Mesothelial cell of epicardium (in vitro differentiated cells): ENCODE measurements around the gene ABI2. TPM values are rescaled to one million over a fixed set of nuclear protein-coding genes. Genes with fewer than 3 reads are reported as not detected.

Experiments
- DNase-seq, 2 experiments: peaks; one replicate each; pipeline ENCODE4 v3.0.0; 2021; ENCODE audit warnings: low spot score in 2 of 2; ENCODE audit not compliant: unreplicated experiment in 2 of 2
- H3K27ac Mint-ChIP-seq: 2 replicates; pipeline ENCODE4 v1.8.0; 2021; ENCODE audit warnings: mixed read lengths
- H3K27me3 Mint-ChIP-seq: 2 replicates; pipeline ENCODE4 v1.8.0; 2021; ENCODE audit warnings: low read depth, mixed read lengths
- H3K36me3 Mint-ChIP-seq: 2 replicates; pipeline ENCODE4 v1.8.0; 2021; ENCODE audit warnings: mixed read lengths
- H3K4me1 Mint-ChIP-seq: 2 replicates; pipeline ENCODE4 v1.8.0; 2021; ENCODE audit warnings: mixed read lengths
- H3K4me3 Mint-ChIP-seq: 2 replicates; pipeline ENCODE4 v1.8.0; 2021; ENCODE audit warnings: mild to moderate bottlenecking, moderate library complexity, mixed read lengths
- H3K9me3 Mint-ChIP-seq: 2 replicates; pipeline ENCODE4 v1.8.0; 2021; ENCODE audit warnings: mixed read lengths
- CTCF ChIP-seq: fragments of 200-600 bp; sonication (generic); IDR thresholded peaks from one replicate; pipeline ENCODE4 v1.5.0; 2021; ENCODE audit warnings: antibody characterized with exemption; ENCODE audit not compliant: unreplicated experiment
- total RNA-seq: library from RNA; stranded (reverse); gene quantifications from 3 replicates; pipeline ENCODE4 v1.2.1, GENCODE V29; 2021

Gene ABI2
- total RNA-seq, 1 donor from 2014 or later = 118 TPM

DNA sequence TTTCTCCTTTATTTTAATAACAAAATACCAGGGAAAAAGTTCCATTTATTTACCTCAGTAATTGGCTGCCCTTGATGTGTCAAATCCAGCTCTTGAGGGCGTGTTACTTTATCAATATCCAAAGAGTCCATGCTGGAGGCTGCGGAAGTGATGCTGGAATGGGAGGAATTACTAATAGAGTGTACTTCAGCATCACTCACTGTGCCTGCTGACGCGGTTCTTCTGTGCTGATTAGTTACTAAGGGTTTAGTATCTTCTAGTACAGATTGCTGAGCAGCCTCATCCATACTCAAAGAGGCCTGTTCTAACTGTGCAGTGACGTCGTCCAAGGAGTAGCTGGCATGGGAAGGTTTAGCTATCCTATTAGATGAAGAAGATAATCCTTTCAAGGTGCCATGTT, 161.3 kb downstream of the ABI2 start:
- Mint-ChIP-seq H3K9me3 (no peaks in the 10 kb centered on the region), H3K36me3 (peaks cover 13% of the 10 kb centered on the region), H3K4me3 (no peak overlapping the region), H3K27ac (no peak overlapping the region), H3K27me3 (no peaks in the 10 kb centered on the region), H3K4me1 (no peaks in the 10 kb centered on the region)
- no peak for TF ChIP-seq CTCF
- no peak for DNase-seq

DNA sequence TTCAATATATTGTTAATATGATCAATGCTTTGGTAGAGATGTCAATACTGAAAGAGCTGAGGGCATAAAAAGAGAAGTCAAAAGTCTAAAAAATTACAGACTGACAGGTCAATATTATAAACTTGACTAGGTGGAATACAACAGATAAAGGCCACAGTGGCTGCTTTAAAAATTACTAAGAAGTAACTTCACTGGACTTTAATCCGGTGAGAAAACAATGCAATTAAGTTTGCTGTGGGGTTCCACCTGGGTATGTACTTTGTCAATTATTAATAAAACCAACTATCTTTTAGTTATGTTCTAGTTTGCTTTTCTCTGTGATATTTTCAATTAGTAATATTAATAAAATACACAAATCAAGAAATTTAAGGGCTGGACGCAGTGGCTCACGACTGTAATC, 162.2 kb downstream of the ABI2 start:
- Mint-ChIP-seq H3K4me1 (no peaks in the 10 kb centered on the region), H3K27ac (peak overlapping the region; percentile 43), H3K4me3 (no peak overlapping the region), H3K36me3 (peaks cover 17% of the 10 kb centered on the region), H3K9me3 (no peaks in the 10 kb centered on the region), H3K27me3 (no peaks in the 10 kb centered on the region)
- no peak for TF ChIP-seq CTCF
- DNase-seq = no peak

GRCh38 chr2:203492965-203493364, 164.8 kb downstream of the ABI2 start:
- no peaks in the 10 kb centered on the region for H3K27me3 Mint-ChIP-seq

More at GRCh38 chr2:203492965-203493364, 164.8 kb downstream of the ABI2 start:
- Mint-ChIP-seq H3K27ac (no peak overlapping the region), H3K4me3 (no peak overlapping the region), H3K9me3 (no peaks in the 10 kb centered on the region), H3K4me1 (no peaks in the 10 kb centered on the region), H3K36me3 (peaks cover 16% of the 10 kb centered on the region)
- TF ChIP-seq CTCF = no peak
- no peak for DNase-seq

Other genes starting within 250 kb of the ABI2 start
- gene CYP20A1, start 89.4 kb upstream of the ABI2 start, total RNA-seq = 20.0 to 21.1 TPM (median 20.6 TPM) in 3 replicates
- gene RAPH1, start 206.9 kb downstream of the ABI2 start, total RNA-seq = 25.2 to 30.3 TPM (median 27.1 TPM) in 3 replicates